Caco-2 (cell line): ENCODE results near the gene GRIK4. TPM values are rescaled to one million over a fixed set of nuclear protein-coding genes. Genes with fewer than 3 reads are reported as not detected.

Experiments
- BruUV-seq: library from RNA; stranded (reverse); fragments of 400-500 nt; replicated peaks from 2 replicates; lab custom pipeline; 2021; lab: Mats Ljungman, UMichigan
- CTCF ChIA-PET: fragments of 300-600 bp; sonication (Branson Sonifier 250); formaldehyde crosslinking; loops from one replicate; lab custom pipeline; 2022; ENCODE audit warnings: antibody characterized with exemption; lab: Charles Lee
- POLR2A ChIA-PET: fragments of 300-600 bp; sonication (Branson Sonifier 250); formaldehyde crosslinking; loops from one replicate; lab custom pipeline; 2022; ENCODE audit warnings: antibody characterized with exemption; lab: Charles Lee
- DNase-seq, 2 experiments: peaks; one replicate each; pipeline versions ENCODE4 v3.0.0 to v3.0.0-alpha.2; 2020 to 2022
- H3K27me3 ChIP-seq: replicated peaks from 2 replicates; pipeline ENCODE4 v1.6.0; 2011; ENCODE audit warnings: low read length; ENCODE audit not compliant: control insufficient read depth, insufficient read depth
- H3K36me3 ChIP-seq: 2 replicates; pipeline ENCODE4 v1.5.1; 2011; ENCODE audit warnings: low read length; ENCODE audit not compliant: control insufficient read depth, insufficient read depth
- H3K4me1 ChIP-seq: fragments of 250-450 bp; sonication (Bioruptor Pico); 2 replicates; pipeline ENCODE4 v1.5.1; 2020; ENCODE audit warnings: mild to moderate bottlenecking
- H3K4me3 ChIP-seq: 2 replicates; pipeline ENCODE4 v1.5.1; 2011; ENCODE audit warnings: low read depth, mild to moderate bottlenecking, control low read depth, low read length
- H3K9me3 ChIP-seq: fragments of 250-450 bp; sonication (Bioruptor Pico); 2 replicates; pipeline ENCODE4 v1.5.1; 2020; ENCODE audit warnings: mild to moderate bottlenecking, moderate library complexity
- H3K27ac Mint-ChIP-seq: one replicate; pipeline ENCODE4 v1.8.0; 2022; ENCODE audit warnings: mixed read lengths; ENCODE audit not compliant: unreplicated experiment
- H3K27me3 Mint-ChIP-seq: one replicate; pipeline ENCODE4 v1.8.0; 2022; ENCODE audit warnings: mixed read lengths; ENCODE audit not compliant: insufficient read depth, unreplicated experiment
- H3K36me3 Mint-ChIP-seq: one replicate; pipeline ENCODE4 v1.8.0; 2022; ENCODE audit warnings: mild to moderate bottlenecking, mixed read lengths; ENCODE audit not compliant: insufficient read depth, unreplicated experiment
- H3K4me1 Mint-ChIP-seq: one replicate; pipeline ENCODE4 v1.8.0; 2022; ENCODE audit warnings: low read depth, mixed read lengths; ENCODE audit not compliant: unreplicated experiment
- H3K4me3 Mint-ChIP-seq: one replicate; pipeline ENCODE4 v1.8.0; 2022; ENCODE audit warnings: mild to moderate bottlenecking, moderate library complexity, mixed read lengths; ENCODE audit not compliant: unreplicated experiment
- H3K9me3 Mint-ChIP-seq: one replicate; pipeline ENCODE4 v1.8.0; 2022; ENCODE audit warnings: mixed read lengths; ENCODE audit not compliant: unreplicated experiment
- intact Hi-C: fragments of 100-400 bp; cut with micrococcal nuclease; formaldehyde crosslinking; loops from one replicate; pipeline ENCODE4 v1.10.0; 2022; ENCODE audit not compliant: unreplicated experiment
- total RNA-seq: library from RNA; stranded (reverse); gene quantifications from 2 replicates; pipeline ENCODE4 v1.2.3, GENCODE V29; 2022
- TF ChIP-seq, protein P1 (sequence below), 2 experiments: fragments of 200-600 bp in 1 of 2; IDR thresholded peaks; 1 replicate in 1 of 2; 2 replicates in 1 of 2; pipeline versions ENCODE4 v1.5.1 to v1.8.0; 2011 to 2022; ENCODE audit warnings: antibody characterized with exemption in 1 of 2, control low read depth in 1 of 2, inconsistent platforms in 1 of 2, low read depth in 1 of 2, low read length in 1 of 2, mild to moderate bottlenecking in 1 of 2, moderate library complexity in 1 of 2; ENCODE audit not compliant: insufficient read depth in 1 of 2, severe bottlenecking in 1 of 2, unreplicated experiment in 1 of 2

The GRIK4 gene
- total RNA-seq, 1 experiment from 2014 or later, result 2.0 TPM

DNA sequence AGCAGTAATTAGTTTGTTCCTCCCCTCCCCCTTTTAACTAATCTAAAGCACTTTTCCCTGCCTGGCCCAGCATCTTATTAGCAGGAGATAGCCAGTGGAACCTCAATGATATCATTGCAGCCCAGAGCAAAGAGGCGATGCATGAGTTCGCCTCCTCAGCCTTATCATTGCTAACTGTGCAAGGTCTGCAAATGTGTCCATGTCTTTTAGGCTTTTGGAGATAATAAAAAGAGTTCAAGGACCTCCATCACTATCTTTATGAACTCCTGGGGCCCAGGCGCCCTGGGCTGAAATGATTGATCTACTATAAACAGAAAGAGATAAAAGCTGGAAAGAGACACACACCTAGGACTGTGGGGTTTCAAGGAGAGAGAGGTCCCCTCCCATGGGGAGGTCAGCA lies 388.2 kb downstream of the GRIK4 start:
- no TSS peak for BruUV-seq
- POLR2A ChIA-PET, result no interaction called here
- no peaks in the 10 kb centered on the region for H3K36me3 Mint-ChIP-seq

DNA sequence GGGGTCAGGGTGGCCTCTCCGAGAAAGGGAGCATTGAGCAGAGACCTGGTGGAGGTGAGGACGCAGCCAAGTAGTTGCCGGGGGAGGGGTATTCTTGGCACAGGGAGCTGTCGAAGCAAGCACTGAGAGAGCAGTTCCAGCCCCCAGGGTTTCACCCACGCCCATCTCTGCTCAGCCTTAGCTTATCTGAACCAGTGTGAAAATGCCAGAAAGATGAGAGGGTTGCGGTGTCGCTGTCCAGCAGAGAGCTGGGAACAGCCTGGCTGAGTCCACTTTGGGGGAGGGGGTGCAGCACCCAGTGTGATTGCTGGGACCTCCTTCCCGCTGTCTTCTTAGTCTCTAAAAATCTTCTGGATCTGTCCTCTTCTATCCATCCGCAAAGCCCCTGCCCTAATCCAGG lies 389.1 kb downstream of the GRIK4 start:
- no peaks in the 10 kb centered on the region for H3K9me3 Mint-ChIP-seq
- no peak overlapping the region for H3K27ac Mint-ChIP-seq

More for the DNA sequence above, 388.2 kb downstream of the GRIK4 start:
- H3K4me1 Mint-ChIP-seq, result peaks cover 7% of the 10 kb centered on the region
- Histone ChIP-seq H3K27me3 (no peaks in the 10 kb centered on the region), H3K9me3 (no peaks in the 10 kb centered on the region), H3K36me3 (no peaks in the 10 kb centered on the region), H3K4me1 (no peaks in the 10 kb centered on the region), H3K4me3 (no peak overlapping the region)
- peaks cover 14% of the 10 kb centered on the region for H3K27me3 Mint-ChIP-seq
- intact Hi-C loops, result loop anchor here (2.0 kb wide), 1 partner anchor 29 kb away; no protein-coding TSS in a partner anchor
- no peak overlapping the region for H3K4me3 Mint-ChIP-seq
- CTCF ChIA-PET, result no interaction called here
- no peak for DNase-seq
- TF ChIP-seq, protein P1, sequence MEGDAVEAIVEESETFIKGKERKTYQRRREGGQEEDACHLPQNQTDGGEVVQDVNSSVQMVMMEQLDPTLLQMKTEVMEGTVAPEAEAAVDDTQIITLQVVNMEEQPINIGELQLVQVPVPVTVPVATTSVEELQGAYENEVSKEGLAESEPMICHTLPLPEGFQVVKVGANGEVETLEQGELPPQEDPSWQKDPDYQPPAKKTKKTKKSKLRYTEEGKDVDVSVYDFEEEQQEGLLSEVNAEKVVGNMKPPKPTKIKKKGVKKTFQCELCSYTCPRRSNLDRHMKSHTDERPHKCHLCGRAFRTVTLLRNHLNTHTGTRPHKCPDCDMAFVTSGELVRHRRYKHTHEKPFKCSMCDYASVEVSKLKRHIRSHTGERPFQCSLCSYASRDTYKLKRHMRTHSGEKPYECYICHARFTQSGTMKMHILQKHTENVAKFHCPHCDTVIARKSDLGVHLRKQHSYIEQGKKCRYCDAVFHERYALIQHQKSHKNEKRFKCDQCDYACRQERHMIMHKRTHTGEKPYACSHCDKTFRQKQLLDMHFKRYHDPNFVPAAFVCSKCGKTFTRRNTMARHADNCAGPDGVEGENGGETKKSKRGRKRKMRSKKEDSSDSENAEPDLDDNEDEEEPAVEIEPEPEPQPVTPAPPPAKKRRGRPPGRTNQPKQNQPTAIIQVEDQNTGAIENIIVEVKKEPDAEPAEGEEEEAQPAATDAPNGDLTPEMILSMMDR (IDR thresholded peaks at IDR 0.05; ENCODE audit: insufficient read depth in 1 of 2, low read depth in 1 of 2, low read length in 1 of 2, severe bottlenecking in 1 of 2, unreplicated experiment in 1 of 2), result no peak
- no peak overlapping the region for H3K27ac Mint-ChIP-seq
- H3K9me3 Mint-ChIP-seq, result no peaks in the 10 kb centered on the region

DNA sequence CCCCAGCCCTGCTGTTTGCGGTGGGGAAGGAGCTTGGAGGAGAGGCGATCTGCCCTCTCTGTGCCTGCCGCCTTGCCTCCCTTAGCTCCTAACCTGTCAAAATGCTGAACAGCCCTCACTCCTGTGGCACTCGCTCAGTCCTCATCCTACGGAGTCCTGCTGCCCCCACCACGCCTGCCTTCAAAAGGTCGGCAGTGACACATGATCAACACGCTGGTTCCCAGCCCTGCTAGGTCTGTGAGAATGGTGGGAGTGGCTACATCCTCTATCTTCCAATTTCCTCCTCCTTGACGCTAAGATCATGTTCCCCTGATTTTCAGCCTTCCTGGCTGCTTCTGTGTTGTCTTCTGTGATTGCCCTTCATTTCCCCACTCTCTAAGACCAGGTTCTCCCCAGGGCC lies 392.1 kb downstream of the GRIK4 start:
- no peaks in the 10 kb centered on the region for H3K9me3 ChIP-seq
- ChIA-PET CTCF (interaction anchor here (1.0 kb wide), 1 partner anchor 14 kb away, joined by 4 read pairs; no protein-coding TSS in a partner anchor), POLR2A (no interaction called here)
- H3K27me3 Mint-ChIP-seq, result peaks cover 14% of the 10 kb centered on the region
- intact Hi-C loops, result no loop called here
- no peak overlapping the region for H3K4me3 Mint-ChIP-seq
- TF ChIP-seq, protein P1 (IDR thresholded peaks at IDR 0.05; ENCODE audit: insufficient read depth in 1 of 2, low read depth in 1 of 2, low read length in 1 of 2, severe bottlenecking in 1 of 2, unreplicated experiment in 1 of 2), result no peak
- no TSS peak for BruUV-seq
- no peak overlapping the region for H3K4me3 ChIP-seq
- no peaks in the 10 kb centered on the region for H3K9me3 Mint-ChIP-seq
- DNase-seq, result no peak
- no peaks in the 10 kb centered on the region for H3K36me3 Mint-ChIP-seq
- H3K27ac Mint-ChIP-seq, result no peak overlapping the region
- no peaks in the 10 kb centered on the region for H3K27me3 ChIP-seq
- no peaks in the 10 kb centered on the region for H3K36me3 ChIP-seq
- 0 out of 2 replicates have a peak, but pooled peaks cover under 1% of the 10 kb centered on the region for H3K4me1 ChIP-seq
- peaks cover 7% of the 10 kb centered on the region for H3K4me1 Mint-ChIP-seq

More for the DNA sequence above, 389.1 kb downstream of the GRIK4 start:
- BruUV-seq, result no TSS peak
- no peaks in the 10 kb centered on the region for H3K4me1 ChIP-seq
- CTCF ChIA-PET, result interaction anchor here (0.6 kb wide), 1 partner anchor 27 kb away, joined by 4 read pairs; no protein-coding TSS in a partner anchor
- H3K27me3 ChIP-seq, result no peaks in the 10 kb centered on the region
- no peaks in the 10 kb centered on the region for H3K9me3 ChIP-seq
- no peak overlapping the region for H3K4me3 ChIP-seq
- H3K4me3 Mint-ChIP-seq, result no peak overlapping the region
- DNase-seq, result peak in 1 of 2 experiments; percentile 43
- TF ChIP-seq, protein P1 (IDR thresholded peaks at IDR 0.05; ENCODE audit: insufficient read depth in 1 of 2, low read depth in 1 of 2, low read length in 1 of 2, severe bottlenecking in 1 of 2, unreplicated experiment in 1 of 2), result no peak
- peaks cover 7% of the 10 kb centered on the region for H3K4me1 Mint-ChIP-seq
- intact Hi-C loops, result loop anchor here (2.0 kb wide), 1 partner anchor 28 kb away; no protein-coding TSS in a partner anchor
- H3K27me3 Mint-ChIP-seq, result peaks cover 14% of the 10 kb centered on the region
- no peaks in the 10 kb centered on the region for H3K36me3 ChIP-seq
- POLR2A ChIA-PET, result no interaction called here
- H3K36me3 Mint-ChIP-seq, result no peaks in the 10 kb centered on the region
